Neural progenitor cell (in vitro differentiated cells): ENCODE data around the gene SYDE2.
"Not testable (repeated sequence)": the region's sequence is repeated elsewhere in the genome, so short reads cannot be mapped to it uniquely, and the experiment has no call there.

Source experiments
- EZH2 ChIP-seq: fragments of 200-600 bp; sonication (generic); IDR thresholded peaks from 2 replicates; pipeline ENCODE4 v1.6.1; 2017; ENCODE audit warnings: antibody characterized with exemption, mild to moderate bottlenecking, moderate library complexity
- TF ChIP-seq, protein P1 (sequence below): fragments of 200-600 bp; sonication (generic); IDR thresholded peaks from 2 replicates; pipeline ENCODE4 v1.5.1; 2017; ENCODE audit warnings: antibody characterized with exemption, mild to moderate bottlenecking

DNA sequence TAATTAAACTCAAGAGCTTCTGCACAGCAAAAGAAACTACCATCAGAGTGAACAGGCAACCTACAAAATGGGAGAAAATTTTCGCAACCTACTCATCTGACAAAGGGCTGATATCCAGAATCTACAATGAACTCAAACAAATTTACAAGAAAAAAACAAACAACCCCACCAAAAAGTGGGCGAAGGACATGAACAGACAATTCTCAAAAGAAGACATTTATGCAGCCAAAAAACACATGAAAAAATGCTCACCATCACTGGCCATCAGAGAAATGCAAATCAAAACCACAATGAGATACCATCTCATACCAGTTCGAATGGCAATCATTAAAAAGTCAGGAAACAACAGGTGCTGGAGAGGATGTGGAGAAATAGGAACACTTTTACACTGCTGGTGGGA is 13.8 kb downstream of the SYDE2 start:
- not testable (repeated sequence) for TF ChIP-seq EZH2
- TF ChIP-seq, protein P1, sequence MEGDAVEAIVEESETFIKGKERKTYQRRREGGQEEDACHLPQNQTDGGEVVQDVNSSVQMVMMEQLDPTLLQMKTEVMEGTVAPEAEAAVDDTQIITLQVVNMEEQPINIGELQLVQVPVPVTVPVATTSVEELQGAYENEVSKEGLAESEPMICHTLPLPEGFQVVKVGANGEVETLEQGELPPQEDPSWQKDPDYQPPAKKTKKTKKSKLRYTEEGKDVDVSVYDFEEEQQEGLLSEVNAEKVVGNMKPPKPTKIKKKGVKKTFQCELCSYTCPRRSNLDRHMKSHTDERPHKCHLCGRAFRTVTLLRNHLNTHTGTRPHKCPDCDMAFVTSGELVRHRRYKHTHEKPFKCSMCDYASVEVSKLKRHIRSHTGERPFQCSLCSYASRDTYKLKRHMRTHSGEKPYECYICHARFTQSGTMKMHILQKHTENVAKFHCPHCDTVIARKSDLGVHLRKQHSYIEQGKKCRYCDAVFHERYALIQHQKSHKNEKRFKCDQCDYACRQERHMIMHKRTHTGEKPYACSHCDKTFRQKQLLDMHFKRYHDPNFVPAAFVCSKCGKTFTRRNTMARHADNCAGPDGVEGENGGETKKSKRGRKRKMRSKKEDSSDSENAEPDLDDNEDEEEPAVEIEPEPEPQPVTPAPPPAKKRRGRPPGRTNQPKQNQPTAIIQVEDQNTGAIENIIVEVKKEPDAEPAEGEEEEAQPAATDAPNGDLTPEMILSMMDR: not testable (repeated sequence)
